HG03558 (cell line): Measurements from ENCODE around the gene AUH.

ENCODE experiments used
- ATAC-seq: cut with Tn5 transposase; IDR thresholded peaks from one replicate; pipeline ENCODE4 v1.9.1; 2021; ENCODE audit warnings: moderate number of reproducible peaks; ENCODE audit not compliant: unreplicated experiment; ENCODE audit errors: extremely low read depth

The AUH gene

DNA sequence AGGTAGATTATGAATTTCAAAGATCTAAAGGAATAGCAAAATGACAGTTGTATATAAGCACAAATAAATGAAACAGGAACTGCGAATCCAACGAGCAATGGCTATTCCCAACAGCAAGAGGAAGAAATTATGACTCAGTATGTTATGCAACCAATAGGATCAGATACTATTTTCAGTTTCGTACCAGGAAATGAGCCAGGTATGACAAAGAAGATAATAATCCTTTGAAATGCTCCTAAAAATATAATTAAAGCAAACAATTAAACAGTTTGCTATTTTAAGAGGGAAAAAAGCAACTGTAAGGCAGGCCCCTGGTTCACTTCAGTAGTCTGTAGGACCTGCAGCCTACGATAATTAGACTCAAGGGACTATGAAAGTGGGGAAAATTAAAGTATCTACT is 58.9 kb downstream of the AUH start:
- ATAC-seq = no peak

DNA sequence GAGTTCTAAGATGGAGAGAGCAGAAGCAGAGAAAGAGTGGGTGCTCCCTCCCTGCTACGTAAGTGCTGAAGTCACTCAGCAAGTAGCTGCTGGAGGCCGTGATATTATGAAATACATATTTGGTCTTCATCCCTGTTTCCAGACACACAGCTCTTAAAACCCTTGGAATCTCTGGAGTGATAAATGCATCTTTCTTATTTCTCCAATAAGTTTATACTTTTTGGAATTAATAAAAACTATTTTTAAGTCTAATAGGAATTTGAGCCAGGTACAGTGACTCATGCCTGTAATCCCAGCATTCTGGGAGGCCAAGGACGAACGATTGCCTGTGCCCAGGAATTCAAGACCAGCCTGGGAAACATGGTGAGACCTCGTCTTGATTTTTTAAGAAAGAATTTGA is 60.6 kb downstream of the AUH start:
- no peak for ATAC-seq

DNA sequence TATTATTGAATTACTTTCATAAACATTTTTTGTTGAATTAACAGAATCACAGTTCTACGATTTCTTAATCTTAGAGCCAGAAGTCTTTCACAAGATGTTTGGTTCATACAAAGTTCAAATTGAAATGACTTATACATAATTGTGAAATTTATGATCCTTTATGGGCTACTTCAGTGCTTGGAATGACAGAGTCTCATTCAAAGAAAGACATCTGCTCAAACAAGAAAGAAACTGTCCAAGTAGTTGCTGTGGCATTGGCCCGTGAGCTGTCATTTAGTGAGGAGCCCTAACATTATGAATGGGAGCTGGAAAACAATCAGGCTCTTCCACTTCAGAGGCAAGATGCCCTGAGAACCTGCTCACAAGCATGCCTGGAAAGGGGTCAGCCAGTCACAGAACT is 63.4 kb downstream of the AUH start:
- no peak for ATAC-seq

DNA sequence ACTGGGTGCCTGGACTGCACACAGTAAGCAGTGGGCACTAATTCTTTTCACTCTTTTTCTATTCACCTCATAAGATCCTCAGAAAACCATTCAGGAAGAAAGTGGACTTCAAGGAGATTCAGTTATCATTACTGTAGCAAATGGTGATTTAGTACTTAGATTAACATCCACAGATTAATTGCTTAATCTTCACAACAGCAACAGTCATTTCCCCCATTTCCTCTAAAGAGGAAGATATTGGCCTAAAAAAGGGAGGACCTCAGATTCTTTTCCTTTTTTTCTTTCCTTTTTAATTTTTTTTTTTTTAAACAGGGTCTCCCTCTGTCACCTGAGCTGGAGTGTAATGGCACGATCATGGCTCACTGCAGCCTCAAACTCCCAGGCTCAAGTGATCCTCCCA is 64.4 kb downstream of the AUH start:
- ATAC-seq = no peak

DNA sequence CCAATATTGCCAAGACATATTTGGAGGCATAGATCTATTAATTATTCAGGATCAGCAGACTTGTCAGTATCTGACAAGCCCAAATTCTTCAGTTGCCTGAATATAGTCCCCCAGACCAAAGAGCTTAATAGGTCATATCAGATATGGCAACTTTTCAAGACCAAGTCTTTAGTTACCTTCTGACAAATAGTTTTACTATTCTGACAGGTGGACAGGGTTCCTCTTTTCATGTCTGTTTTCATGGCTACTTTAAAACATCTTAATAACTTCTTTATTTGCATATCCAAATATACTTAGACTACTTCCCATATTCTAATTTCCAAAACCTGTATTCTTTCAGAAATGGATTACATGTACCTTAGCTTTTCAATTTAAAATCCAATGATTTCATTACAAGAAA is 65.4 kb downstream of the AUH start:
- no peak for ATAC-seq

DNA sequence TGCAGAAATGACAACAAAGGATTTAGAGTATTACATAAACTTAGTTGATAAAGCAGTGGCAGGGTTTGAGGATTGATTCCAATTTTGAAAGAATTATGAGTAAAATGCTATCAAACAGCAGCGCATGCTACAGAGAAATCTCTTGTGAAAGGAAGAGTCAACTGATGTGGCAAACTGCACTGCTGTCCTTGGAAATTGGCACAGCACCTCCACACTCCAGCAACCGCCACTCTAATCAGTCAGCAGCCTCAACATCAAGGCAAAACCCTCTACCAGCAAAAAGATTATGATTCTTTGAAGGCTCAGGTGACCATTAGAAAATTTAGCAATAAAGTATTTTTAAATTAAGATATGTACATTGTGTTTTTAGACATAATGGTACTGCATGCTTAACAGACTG is 66.4 kb downstream of the AUH start:
- ATAC-seq = no peak

DNA sequence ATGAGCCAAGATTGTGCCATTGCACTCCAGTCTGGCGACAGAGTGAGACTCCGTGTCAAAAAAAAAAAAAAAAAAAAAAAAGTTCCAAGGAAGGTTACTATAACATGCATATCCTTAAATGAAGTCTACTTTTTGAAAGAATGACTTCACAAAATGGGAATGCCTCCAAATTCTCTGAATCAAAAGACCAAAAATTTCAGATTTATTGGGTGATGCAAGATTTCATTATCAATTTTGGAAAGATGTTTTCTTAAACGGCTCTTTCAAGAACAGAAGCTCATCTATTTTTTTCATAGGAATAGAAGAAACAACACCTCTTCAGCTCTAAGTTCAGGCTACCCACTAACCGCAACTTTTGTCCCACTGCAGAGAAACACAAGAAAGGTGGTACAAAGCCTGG is 69.9 kb downstream of the AUH start:
- ATAC-seq = no peak

DNA sequence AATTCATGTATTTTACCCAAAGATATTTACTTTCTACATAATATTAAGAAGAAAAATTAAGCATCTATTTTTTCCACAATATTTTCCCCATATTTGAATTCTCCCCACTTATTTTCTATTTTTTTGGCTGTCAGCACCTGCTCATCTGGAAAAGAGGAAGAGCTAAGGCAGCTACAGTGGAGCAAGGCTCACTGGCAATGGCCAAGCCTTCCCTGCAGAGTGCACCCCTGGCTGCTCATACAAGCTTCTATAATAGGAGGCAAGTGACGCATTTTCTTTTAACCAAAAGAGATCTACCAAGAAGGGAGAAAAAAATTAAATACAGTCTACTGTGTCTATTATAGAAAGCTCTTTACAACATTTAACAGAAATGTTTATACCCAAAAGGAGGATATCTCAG is 72.5 kb downstream of the AUH start:
- ATAC-seq = no peak

DNA sequence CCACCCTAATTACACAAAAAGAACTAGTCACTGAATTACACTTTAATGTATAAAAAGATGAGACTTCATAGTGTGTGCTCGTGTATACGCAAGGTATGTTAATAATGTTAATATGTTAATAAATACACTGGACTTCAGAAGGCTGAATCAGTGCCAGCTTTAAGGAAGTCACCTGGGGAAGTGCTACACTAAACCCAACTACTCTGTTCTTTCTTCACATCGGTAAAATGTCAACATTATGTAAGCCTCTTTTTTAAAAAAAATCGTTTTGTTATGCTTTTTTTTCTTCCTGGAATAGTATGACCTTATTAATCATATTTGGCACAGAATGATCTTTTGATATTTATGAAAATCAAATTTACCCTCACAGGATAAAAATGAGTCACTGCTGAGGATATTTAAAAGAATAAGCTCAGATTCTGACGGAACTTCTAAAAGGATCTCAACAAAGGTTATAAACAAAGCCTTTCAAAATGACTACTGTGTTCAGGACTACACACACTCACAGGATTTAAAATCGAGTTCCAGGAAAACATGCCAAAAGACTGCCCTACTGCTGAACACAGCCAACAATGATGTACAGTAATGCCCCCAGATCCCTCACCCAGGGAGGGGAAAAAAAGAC is 75.9 kb downstream of the AUH start:
- no peak for ATAC-seq

DNA sequence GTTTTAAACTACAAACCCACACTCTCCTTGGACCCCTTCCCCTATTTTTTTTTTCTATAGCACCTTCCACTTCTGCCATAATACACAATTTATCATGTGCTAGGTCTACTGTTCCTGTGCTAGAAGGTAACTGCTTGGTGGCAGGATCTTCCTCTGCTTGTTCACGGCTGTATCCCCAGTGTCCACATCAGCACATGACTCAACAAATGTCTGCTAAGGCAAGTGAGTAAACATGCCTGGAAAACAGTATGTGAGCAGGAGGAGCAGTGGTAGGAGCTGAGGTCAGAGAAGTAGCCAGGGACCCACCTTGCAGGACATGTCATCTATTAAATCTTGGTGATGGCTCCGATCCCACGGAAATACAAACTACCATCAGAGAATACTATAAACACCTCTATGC is 79.4 kb downstream of the AUH start:
- no peak for ATAC-seq

DNA sequence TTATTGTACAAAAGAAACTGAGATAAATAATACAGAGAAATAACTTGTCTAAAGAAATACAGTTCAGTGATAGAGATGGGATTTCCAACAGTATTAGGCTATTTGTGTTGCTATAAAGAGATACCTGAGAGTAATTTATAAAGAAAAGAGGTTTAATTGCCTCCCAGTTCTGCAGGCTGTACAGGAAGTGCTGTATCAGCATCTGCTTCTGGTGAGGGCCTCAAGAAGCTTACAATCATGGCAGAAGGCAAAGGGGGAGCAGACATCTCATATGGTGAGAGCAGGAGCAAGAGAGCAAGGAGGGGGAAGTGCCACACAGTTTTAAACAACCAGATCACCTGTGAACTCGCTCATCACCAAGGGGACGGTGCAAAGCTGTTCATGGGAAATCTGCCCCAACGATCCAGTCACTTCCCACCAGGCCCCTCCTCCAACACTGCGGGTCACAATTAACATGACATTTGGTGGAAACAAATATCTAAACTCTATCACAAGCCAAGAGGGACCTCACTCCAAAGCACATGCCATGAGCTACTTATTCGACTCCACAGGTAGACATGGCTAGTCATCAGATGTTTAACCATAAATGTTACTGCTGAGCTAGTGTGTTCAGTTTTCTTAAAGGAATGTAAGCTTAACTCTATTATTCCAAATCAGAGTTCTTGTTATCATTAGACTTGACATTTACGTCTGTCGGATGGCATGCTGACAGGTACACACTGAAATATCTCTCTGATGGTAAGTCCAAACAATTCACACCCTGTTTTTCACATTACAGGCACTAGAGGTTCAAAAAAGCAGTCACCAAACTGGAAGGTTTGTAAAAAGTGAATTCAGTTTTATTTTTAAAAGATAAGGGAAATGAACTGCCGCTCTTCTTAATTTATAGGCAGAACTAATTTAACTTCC is 82.2 kb downstream of the AUH start:
- no peak for ATAC-seq

DNA sequence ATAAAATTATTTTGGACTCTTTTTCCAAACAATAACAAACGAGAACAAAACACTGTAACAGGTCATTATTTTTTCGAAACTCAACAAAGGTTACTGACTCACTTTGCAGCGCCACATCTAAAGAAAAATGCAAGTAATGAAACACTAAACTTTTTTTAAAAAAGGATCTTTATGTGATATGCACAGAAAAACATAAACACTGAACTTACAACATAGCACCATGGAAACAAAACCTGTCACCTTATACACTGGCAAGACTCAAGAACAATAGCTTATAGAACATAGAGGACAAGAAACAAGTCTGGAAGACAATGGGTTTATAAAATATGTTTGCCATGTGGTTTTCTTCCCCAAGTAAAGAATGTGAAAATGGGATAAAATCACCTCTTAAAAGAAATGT is 85.2 kb downstream of the AUH start:
- no peak for ATAC-seq

DNA sequence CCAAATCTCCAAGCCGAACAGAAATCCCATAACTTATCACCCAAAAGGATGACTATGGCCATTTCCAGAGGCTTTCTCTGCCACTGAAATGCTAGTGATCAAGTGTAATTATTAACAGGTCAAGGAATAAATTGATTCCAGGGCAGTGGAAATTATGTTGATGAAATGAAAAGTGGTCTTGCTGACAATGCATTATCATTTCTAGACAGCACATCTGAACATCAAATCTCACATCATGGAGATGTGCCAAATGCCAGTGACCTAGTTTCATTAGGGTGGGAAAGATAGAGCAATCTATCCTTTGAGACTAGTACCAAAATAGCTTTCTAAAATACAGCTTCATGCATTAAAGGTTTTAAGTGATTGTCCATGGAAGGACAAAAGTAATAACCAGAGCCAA is 86.1 kb downstream of the AUH start:
- no peak for ATAC-seq

DNA sequence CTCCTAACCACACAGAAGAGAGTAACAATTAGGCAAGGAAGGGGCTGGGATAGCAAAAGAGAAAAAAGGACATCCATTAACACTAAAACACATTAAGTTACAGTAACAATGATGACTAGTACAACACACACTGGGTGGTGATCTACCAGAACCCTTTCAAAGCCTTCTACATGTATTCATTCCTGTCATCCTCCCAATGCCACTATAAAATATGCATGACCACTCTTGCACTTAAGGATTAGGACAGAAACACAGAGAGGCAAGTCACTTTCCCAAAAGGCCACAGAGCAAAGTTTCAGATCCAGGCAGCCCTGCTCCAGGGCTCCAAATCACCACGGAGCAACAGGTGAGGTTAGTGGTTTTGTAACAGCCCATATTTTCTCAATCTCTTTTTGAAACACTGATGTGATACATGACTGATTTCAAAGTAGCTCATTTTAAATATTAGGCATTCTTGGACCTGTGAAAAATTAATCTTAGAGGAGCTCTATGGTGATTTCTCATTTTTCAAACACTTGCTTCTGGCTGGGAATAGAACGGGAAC is 86.7 kb downstream of the AUH start:
- ATAC-seq = no peak

DNA sequence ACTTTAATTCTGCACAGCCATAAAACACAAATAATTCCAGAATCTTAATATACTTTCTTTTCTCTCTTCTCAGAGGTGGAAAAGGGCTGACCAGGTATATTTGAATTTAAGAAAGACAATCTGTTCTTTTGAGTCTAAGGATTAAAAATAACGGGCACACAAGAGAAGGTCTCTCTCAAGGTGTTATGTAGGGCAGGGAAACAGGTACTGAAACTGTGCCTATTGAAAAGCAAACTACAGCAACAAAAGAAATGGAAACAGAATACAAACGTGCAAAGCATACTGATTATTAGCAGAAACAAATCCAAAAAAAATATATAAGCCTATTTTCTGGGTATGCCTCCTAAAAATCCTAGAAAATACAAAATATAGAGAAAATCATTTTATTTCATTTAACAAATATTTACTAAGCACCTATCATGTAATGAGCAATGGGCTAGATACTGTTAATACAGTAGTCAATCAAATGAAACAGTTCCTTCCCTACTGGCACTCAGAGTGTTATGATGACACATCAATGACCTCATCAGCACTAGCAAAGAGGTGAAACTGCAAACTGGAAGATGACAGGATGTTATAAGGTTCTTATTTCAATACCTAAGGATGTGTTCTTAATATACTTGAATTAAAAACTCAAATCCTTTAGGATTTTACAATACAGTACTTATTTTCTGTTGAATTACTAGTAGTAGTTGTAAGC is 87.7 kb downstream of the AUH start:
- ATAC-seq = no peak

DNA sequence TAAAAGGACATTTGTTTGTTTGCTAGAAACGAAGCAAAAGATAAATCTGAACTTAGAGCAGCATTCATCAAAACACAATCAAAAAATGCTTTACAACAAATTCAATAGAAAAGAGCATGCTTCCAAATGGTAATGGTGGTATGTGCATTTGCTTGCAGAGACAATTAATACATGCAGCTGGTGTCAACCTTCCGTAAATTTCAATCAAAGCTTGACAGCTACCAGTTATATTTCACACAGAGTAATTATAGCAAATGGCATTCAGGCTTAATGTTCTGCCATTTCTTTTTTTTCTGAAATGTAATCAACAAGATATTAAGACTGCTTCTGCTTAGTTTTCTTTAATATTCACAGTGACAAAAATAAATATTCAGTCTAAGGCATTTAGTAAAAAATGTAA is 90.6 kb downstream of the AUH start:
- ATAC-seq = no peak

DNA sequence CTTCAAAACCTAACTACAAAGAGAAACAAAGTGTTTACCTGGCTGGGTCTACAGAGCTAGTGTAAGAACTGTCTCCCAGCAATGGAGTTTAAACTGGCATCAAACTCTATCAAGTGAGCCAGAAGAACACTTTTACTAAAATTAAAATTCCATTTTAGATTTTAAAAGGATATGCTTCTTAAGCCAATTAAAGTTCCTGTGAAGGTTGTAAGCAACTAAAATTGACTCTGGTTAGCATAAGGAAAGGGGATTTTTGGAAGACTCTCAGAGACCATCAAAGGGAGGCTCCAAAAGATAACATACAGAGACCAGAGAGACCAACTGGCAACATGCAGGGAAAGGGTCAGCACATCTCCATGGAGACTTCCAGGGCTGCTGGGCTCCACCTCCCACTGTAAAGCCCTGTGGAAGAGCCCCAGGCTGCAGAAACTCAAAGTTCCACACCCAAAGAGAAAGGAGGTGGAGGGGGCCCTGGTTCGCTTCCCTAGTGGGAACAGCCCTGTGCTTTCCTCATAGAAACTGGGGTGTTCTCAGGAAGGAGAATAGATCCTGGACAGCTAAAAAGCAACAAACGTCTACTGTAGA is 91.7 kb downstream of the AUH start:
- no peak for ATAC-seq

DNA sequence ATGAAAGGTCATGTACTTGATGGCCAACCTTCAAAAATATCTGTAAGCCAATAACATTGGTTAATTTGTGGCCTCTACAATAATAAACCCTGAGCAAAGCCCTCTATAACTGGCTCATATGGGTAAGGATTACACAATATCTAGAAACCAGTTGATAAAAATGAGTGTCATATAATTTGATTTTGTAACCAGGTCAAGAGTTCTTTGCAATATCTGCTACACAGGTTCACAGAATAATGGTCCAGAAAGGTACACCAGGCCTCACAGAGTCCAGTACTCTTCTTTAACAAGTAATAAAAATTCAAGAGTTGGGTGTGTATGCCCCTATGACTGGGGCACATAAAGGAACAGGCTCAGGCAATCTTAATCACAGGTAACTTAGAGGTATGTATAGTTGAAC is 95.3 kb downstream of the AUH start:
- ATAC-seq = no peak

DNA sequence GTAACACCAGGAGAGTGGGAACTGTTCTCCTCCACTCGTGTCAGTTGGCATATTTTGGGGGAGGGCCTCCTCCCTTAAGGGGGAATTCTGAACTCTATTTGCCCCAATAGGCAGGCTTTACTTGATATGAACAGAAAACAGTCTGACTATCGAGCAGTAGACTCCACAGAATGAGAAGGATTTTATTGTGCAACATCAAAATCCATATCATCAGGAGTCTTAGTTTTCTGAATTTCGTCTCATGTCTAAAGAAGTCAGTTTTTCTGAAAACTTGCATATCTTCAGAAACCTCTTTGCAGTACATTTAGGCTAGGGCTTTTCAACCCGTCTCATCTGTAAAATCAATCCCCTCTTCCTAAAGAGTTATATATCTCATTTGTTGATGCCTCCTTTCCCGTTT is 96.2 kb downstream of the AUH start:
- ATAC-seq = no peak

DNA sequence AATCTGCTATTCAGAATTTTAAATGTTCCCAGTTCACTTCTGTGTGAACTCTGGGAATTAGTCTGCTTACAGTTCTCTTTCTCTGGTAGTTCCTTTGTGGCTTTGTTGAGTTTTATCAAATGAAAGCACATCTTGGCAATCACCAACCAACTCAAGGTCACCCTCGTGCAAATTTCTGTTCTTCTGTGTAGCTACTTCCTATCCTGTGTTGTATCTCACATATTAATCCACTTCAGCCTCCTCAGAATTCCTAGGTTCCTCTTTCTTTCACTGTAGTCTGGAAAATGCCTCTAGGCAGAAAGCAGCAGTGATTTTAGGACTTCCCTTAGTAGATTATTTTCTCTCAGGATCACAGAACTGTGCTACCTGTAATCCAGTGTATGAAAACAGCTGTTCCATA is 100.3 kb downstream of the AUH start:
- ATAC-seq = no peak

DNA sequence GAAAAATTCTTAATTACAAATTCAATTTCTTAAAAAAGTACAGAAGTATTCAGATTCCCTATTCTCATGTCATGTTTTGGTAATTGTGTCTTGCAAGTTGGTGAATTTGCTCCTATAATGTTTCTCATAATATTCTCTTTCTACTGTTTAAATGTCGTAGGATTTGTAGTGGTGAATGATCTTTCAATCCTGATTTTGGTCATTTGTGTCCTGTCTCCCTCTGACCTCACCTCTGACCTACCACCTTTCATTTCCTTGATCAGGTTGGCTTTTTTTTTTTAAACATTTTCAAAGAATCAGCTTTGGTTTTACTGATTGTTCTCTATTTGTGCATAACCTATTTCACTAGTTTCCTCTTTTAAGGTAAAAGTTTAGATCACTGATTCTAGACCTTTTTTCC is 102.6 kb downstream of the AUH start:
- ATAC-seq = no peak
